ENCODE results near the gene GPR156.
A peak's percentile ranks its signal among the peaks of the same experiment; 100 is the strongest.
"Not testable (repeated sequence)": the region's sequence is repeated elsewhere in the genome, so short reads cannot be mapped to it uniquely, and the experiment has no call there.

GPR156 gene

GRCh38 chr3:120168611-120169010 lies 116.4 kb downstream of the GPR156 start:
- intact Hi-C loops (cut with DNase I), result no loop called here
- DNase-seq, result no peak

GRCh38 chr3:120168038-120168437 lies 117.0 kb downstream of the GPR156 start:
- intact Hi-C loops (cut with DNase I), result no loop called here

GRCh38 chr3:120167488-120167887 lies 117.5 kb downstream of the GPR156 start:
- DNase-seq, result no peak
- intact Hi-C loops (cut with DNase I), result no loop called here

More at GRCh38 chr3:120168038-120168437, 117.0 kb downstream of the GPR156 start:
- peak in 1 of 10 donors; percentile 81 for DNase-seq

- DNase-seq, result no peak
- intact Hi-C loops (cut with DNase I), result no loop called here
These were observed 121.2 kb downstream of the GPR156 start for GRCh38 chr3:120163816-120164215.

GRCh38 chr3:120163026-120163425 lies 122.0 kb downstream of the GPR156 start:
- no peak for DNase-seq
- intact Hi-C loops (cut with DNase I), result no loop called here

GRCh38 chr3:120162400-120162799 lies 122.6 kb downstream of the GPR156 start:
- DNase-seq, result no peak
- intact Hi-C loops (cut with DNase I), result no loop called here

GRCh38 chr3:120161902-120162301 lies 123.1 kb downstream of the GPR156 start:
- DNase-seq, result no peak
- intact Hi-C loops (cut with DNase I), result no loop called here

GRCh38 chr3:120160050-120160449 lies 125.0 kb downstream of the GPR156 start:
- no peak for DNase-seq
- intact Hi-C loops (cut with DNase I), result no loop called here

- no peak for DNase-seq
- intact Hi-C loops (cut with DNase I), result no loop called here
These were observed 127.3 kb downstream of the GPR156 start for GRCh38 chr3:120157681-120158080.

GRCh38 chr3:120157113-120157512 lies 127.9 kb downstream of the GPR156 start:
- intact Hi-C loops (cut with DNase I), result no loop called here
- no peak for DNase-seq

GRCh38 chr3:120156699-120157098 lies 128.3 kb downstream of the GPR156 start:
- intact Hi-C loops (cut with DNase I), result no loop called here

GRCh38 chr3:120155694-120156093 lies 129.3 kb downstream of the GPR156 start:
- DNase-seq; intact Hi-C loops (cut with DNase I): not testable (repeated sequence)

More at GRCh38 chr3:120156699-120157098, 128.3 kb downstream of the GPR156 start:
- no peak for DNase-seq

GRCh38 chr3:120155108-120155507 lies 129.9 kb downstream of the GPR156 start:
- intact Hi-C loops (cut with DNase I), result no loop called here

GRCh38 chr3:120153294-120153693 lies 131.7 kb downstream of the GPR156 start:
- no peak for DNase-seq
- intact Hi-C loops (cut with DNase I), result no loop called here

More at GRCh38 chr3:120155108-120155507, 129.9 kb downstream of the GPR156 start:
- no peak for DNase-seq

GRCh38 chr3:120151791-120152190 lies 133.2 kb downstream of the GPR156 start:
- no peak for DNase-seq
- intact Hi-C loops (cut with DNase I), result no loop called here

GRCh38 chr3:120148187-120148949 lies 136.7 kb downstream of the GPR156 start:
- no peak for DNase-seq
- intact Hi-C loops (cut with DNase I), result no loop called here

GRCh38 chr3:120147072-120147871 lies 137.8 kb downstream of the GPR156 start:
- intact Hi-C loops (cut with DNase I), result no loop called here
- no peak for DNase-seq

- intact Hi-C loops (cut with DNase I), result no loop called here
- DNase-seq, result no peak
These were observed 139.3 kb downstream of the GPR156 start for GRCh38 chr3:120145542-120146285.

GRCh38 chr3:120144267-120144666 lies 140.8 kb downstream of the GPR156 start:
- no peak for DNase-seq
- intact Hi-C loops (cut with DNase I), result no loop called here

GRCh38 chr3:120143676-120144075 lies 141.3 kb downstream of the GPR156 start:
- no peak for DNase-seq
- intact Hi-C loops (cut with DNase I), result no loop called here

GRCh38 chr3:120142236-120142635 lies 142.8 kb downstream of the GPR156 start:
- DNase-seq, result no peak
- intact Hi-C loops (cut with DNase I), result no loop called here
